ENCODE data around the gene SLC34A3.

The SLC34A3 gene

GRCh38 chr9:137221506-137222111 is 9.1 kb upstream of the SLC34A3 start:
- peaks cover 62% of the 10 kb centered on the region for H3K4me1 ChIP-seq (ENCODE audit: control insufficient read depth, insufficient read depth, low read length)
- H3K9ac ChIP-seq (ENCODE audit: low read length), result no peak overlapping the region
- H3K4me3 ChIP-seq (ENCODE audit: low read length), result no peak overlapping the region
- no peaks in the 10 kb centered on the region for H3K9me3 ChIP-seq (ENCODE audit: control insufficient read depth, low read length)
- no peaks in the 10 kb centered on the region for H3K27me3 ChIP-seq (ENCODE audit: control insufficient read depth, insufficient read depth, low read length)
- H3K36me3 ChIP-seq (ENCODE audit: control insufficient read depth, insufficient read depth, low read length), result no peaks in the 10 kb centered on the region

GRCh38 chr9:137222190-137223077 is 8.3 kb upstream of the SLC34A3 start, which contains the start of gene RNF208:
Gene RNF208 (minus strand): TSS chr9:137222240. CDS start chr9:137221212, 1,028 bp downstream.
- H3K9me3 ChIP-seq (ENCODE audit: control insufficient read depth, low read length), result no peaks in the 10 kb centered on the region
- peak within 1 kb of the TSS; percentile 56 for H3K4me3 ChIP-seq (ENCODE audit: low read length)
- H3K36me3 ChIP-seq (ENCODE audit: control insufficient read depth, insufficient read depth, low read length), result no peaks in the 10 kb centered on the region
- peaks cover 65% of the 10 kb centered on the region for H3K4me1 ChIP-seq (ENCODE audit: control insufficient read depth, insufficient read depth, low read length)
- H3K27me3 ChIP-seq (ENCODE audit: control insufficient read depth, insufficient read depth, low read length), result no peaks in the 10 kb centered on the region
- peak within 1 kb of the TSS; percentile 49 for H3K9ac ChIP-seq (ENCODE audit: low read length)

- H3K4me3 ChIP-seq (ENCODE audit: low read length), result peak overlapping the region; percentile 80
- H3K27me3 ChIP-seq (ENCODE audit: control insufficient read depth, insufficient read depth, low read length), result no peaks in the 10 kb centered on the region
- H3K36me3 ChIP-seq (ENCODE audit: control insufficient read depth, insufficient read depth, low read length), result no peaks in the 10 kb centered on the region
- H3K4me1 ChIP-seq (ENCODE audit: control insufficient read depth, insufficient read depth, low read length), result peaks cover 70% of the 10 kb centered on the region
- no peaks in the 10 kb centered on the region for H3K9me3 ChIP-seq (ENCODE audit: control insufficient read depth, low read length)
- H3K9ac ChIP-seq (ENCODE audit: low read length), result peak overlapping the region; percentile 88
Measured at GRCh38 chr9:137223078-137223970, 7.4 kb upstream of the SLC34A3 start.

GRCh38 chr9:137224830-137225694 is 5.6 kb upstream of the SLC34A3 start, which contains the start of gene CYSRT1:
Gene CYSRT1 (plus strand): TSS chr9:137225174. CDS start chr9:137225622, 448 bp downstream.
- peaks cover 10% of the 10 kb centered on the region for H3K27me3 ChIP-seq (ENCODE audit: control insufficient read depth, insufficient read depth, low read length)
- peak within 1 kb of the TSS; percentile 80 for H3K4me3 ChIP-seq (ENCODE audit: low read length)
- H3K36me3 ChIP-seq (ENCODE audit: control insufficient read depth, insufficient read depth, low read length), result no peaks in the 10 kb centered on the region
- peaks cover 61% of the 10 kb centered on the region for H3K4me1 ChIP-seq (ENCODE audit: control insufficient read depth, insufficient read depth, low read length)
- no peaks in the 10 kb centered on the region for H3K9me3 ChIP-seq (ENCODE audit: control insufficient read depth, low read length)
- H3K9ac ChIP-seq (ENCODE audit: low read length), result peak within 1 kb of the TSS; percentile 88

- Histone ChIP-seq H3K36me3 (ENCODE audit: control insufficient read depth, insufficient read depth, low read length) (no peaks in the 10 kb centered on the region), H3K9ac (ENCODE audit: low read length) (no peak overlapping the region), H3K9me3 (ENCODE audit: control insufficient read depth, low read length) (no peaks in the 10 kb centered on the region), H3K27me3 (ENCODE audit: control insufficient read depth, insufficient read depth, low read length) (peaks cover 15% of the 10 kb centered on the region), H3K4me3 (ENCODE audit: low read length) (no peak overlapping the region), H3K4me1 (ENCODE audit: control insufficient read depth, insufficient read depth, low read length) (peaks cover 55% of the 10 kb centered on the region)
Measured at GRCh38 chr9:137225699-137226331, 4.9 kb upstream of the SLC34A3 start.

- H3K36me3 ChIP-seq (ENCODE audit: control insufficient read depth, insufficient read depth, low read length), result no peaks in the 10 kb centered on the region
- H3K4me1 ChIP-seq (ENCODE audit: control insufficient read depth, insufficient read depth, low read length), result peaks cover 55% of the 10 kb centered on the region
Measured at GRCh38 chr9:137226338-137227053, 4.2 kb upstream of the SLC34A3 start.

GRCh38 chr9:137227054-137227852 is 3.4 kb upstream of the SLC34A3 start, which contains the start of gene RNF224:
Gene RNF224 (plus strand): TSS chr9:137227502. CDS start chr9:137228336, 834 bp downstream.
- Histone ChIP-seq H3K9me3 (ENCODE audit: control insufficient read depth, low read length) (no peaks in the 10 kb centered on the region), H3K36me3 (ENCODE audit: control insufficient read depth, insufficient read depth, low read length) (no peaks in the 10 kb centered on the region), H3K4me1 (ENCODE audit: control insufficient read depth, insufficient read depth, low read length) (peaks cover 57% of the 10 kb centered on the region), H3K27me3 (ENCODE audit: control insufficient read depth, insufficient read depth, low read length) (peaks cover 24% of the 10 kb centered on the region), H3K4me3 (ENCODE audit: low read length) (no peak within 1 kb of the TSS), H3K9ac (ENCODE audit: low read length) (peak within 1 kb of the TSS; percentile 41)

More at GRCh38 chr9:137226338-137227053, 4.2 kb upstream of the SLC34A3 start:
- Histone ChIP-seq H3K4me3 (ENCODE audit: low read length) (no peak overlapping the region), H3K27me3 (ENCODE audit: control insufficient read depth, insufficient read depth, low read length) (peaks cover 17% of the 10 kb centered on the region), H3K9ac (ENCODE audit: low read length) (peak overlapping the region; percentile 41), H3K9me3 (ENCODE audit: control insufficient read depth, low read length) (no peaks in the 10 kb centered on the region)

- Histone ChIP-seq H3K9me3 (ENCODE audit: control insufficient read depth, low read length) (no peaks in the 10 kb centered on the region), H3K27me3 (ENCODE audit: control insufficient read depth, insufficient read depth, low read length) (peaks cover 31% of the 10 kb centered on the region), H3K4me3 (ENCODE audit: low read length) (no peak overlapping the region), H3K36me3 (ENCODE audit: control insufficient read depth, insufficient read depth, low read length) (no peaks in the 10 kb centered on the region), H3K9ac (ENCODE audit: low read length) (no peak overlapping the region), H3K4me1 (ENCODE audit: control insufficient read depth, insufficient read depth, low read length) (peaks cover 56% of the 10 kb centered on the region)
Measured at GRCh38 chr9:137227853-137228505, 2.7 kb upstream of the SLC34A3 start.

GRCh38 chr9:137228506-137228967 is 2.2 kb upstream of the SLC34A3 start:
- Histone ChIP-seq H3K36me3 (ENCODE audit: control insufficient read depth, insufficient read depth, low read length) (no peaks in the 10 kb centered on the region), H3K4me1 (ENCODE audit: control insufficient read depth, insufficient read depth, low read length) (peaks cover 54% of the 10 kb centered on the region), H3K27me3 (ENCODE audit: control insufficient read depth, insufficient read depth, low read length) (peaks cover 36% of the 10 kb centered on the region), H3K9ac (ENCODE audit: low read length) (no peak overlapping the region), H3K4me3 (ENCODE audit: low read length) (no peak overlapping the region), H3K9me3 (ENCODE audit: control insufficient read depth, low read length) (no peaks in the 10 kb centered on the region)

Measured in mucosa of stomach (tissue), 1 donor.